Activated CD4-positive, alpha-beta T cell treated with anti-CD3 and anti-CD28 coated beads, Interleukin-2, amount 50 U/mL, for 24 hours (primary cell): ENCODE measurements around the gene ARHGAP21.

Experiments used
- DNase-seq, 2 donors: peaks; one replicate each; pipeline ENCODE4 v3.0.0-alpha.2; 2020; ENCODE audit warnings: low read depth in 1 of 2, low spot score in 1 of 2

Gene ARHGAP21

GRCh38 chr10:24579448-24579847, 144.2 kb downstream of the ARHGAP21 start:
- DNase-seq: no peak

- no peak for DNase-seq
Observed at GRCh38 chr10:24575481-24576002, 148.1 kb downstream of the ARHGAP21 start.

- DNase-seq: no peak
Observed at GRCh38 chr10:24574578-24575155, 149.0 kb downstream of the ARHGAP21 start.

- no peak for DNase-seq
Observed at GRCh38 chr10:24574161-24574560, 149.5 kb downstream of the ARHGAP21 start.

GRCh38 chr10:24571870-24572450, 151.7 kb downstream of the ARHGAP21 start:
- no peak for DNase-seq

DNA sequence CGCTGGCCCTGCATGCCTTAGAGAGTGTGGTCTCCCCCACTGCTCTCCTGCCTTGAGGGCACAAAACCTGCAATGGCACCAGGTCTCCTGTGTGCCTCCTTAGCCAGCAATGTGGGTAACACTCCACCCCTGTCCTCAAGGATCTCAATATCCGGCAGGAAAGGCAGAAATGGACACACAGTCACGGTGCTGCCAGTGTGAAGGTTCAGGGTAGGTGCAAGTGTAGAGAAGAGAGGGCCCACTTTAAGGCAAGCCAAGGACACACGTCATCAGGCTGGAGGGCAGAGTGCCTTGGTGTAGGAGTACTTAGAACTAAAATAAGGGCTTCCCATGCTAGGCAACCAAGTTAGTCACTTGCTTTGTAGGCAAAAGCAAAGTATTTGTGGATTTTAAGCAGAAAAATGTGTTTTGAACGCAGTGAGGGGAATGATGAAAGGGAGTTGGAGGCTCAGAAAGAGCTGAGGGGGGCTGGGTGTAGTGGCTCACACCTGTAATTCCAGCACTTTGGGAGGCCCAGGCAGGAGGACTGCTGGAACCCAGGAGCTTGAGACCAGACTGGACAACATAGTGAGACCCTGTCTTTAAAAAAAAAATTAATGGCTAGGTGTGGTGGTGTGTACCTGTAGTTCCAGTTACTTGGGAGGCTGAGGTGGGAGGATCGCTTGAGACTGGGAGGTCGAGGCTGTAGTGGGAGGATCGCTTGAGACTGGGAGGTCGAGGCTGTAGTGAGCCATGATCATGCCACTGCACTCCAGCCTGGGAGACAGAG, 152.8 kb downstream of the ARHGAP21 start:
- DNase-seq: no peak

- no peak for DNase-seq
Observed at GRCh38 chr10:24569828-24570657, 153.6 kb downstream of the ARHGAP21 start.

- DNase-seq: no peak
Observed at GRCh38 chr10:24569330-24569796, 154.3 kb downstream of the ARHGAP21 start.

DNA sequence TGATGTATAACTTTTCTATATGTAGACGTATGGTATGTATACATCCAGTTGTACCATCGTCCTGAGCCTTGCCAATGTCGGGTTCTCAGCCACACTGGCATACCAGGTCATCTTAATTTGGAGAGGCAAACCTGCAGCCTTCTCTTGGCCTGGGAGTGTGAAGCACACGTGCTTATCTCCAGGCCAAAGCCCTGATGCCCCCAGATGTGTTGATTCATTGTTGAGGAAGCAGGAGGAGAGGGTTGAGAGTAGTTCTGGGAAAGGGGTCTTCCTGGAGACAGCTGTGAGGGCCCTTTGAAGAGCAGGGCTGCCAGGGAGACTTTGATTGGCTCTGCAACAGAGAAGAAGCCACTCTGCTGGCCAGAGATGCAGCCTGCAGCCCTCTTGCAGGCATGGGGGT, 155.6 kb downstream of the ARHGAP21 start:
- DNase-seq: no peak

DNA sequence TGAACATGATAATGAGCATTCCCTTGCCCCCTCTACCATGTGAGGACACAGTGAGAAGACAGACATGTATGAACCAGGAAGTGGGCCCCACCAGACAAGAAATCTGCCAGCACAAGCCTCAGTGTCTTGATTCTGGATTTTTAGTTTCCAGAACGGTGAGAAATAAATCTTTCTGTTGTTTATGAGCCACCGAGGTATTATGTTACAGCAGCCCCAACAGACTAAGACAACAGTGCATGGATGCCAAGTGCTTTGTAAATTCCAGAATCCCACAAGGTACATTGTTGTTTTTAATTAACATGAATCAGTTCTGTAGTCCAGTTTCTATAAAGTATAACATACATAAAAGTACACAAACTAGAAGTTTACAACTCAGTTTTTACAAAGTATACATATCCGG, 162.2 kb downstream of the ARHGAP21 start:
- DNase-seq: no peak

GRCh38 chr10:24556750-24557742, 166.6 kb downstream of the ARHGAP21 start:
- peak in 1 of 2 donors; percentile 10 for DNase-seq

GRCh38 chr10:24556126-24556749, 167.4 kb downstream of the ARHGAP21 start:
- no peak for DNase-seq

DNA sequence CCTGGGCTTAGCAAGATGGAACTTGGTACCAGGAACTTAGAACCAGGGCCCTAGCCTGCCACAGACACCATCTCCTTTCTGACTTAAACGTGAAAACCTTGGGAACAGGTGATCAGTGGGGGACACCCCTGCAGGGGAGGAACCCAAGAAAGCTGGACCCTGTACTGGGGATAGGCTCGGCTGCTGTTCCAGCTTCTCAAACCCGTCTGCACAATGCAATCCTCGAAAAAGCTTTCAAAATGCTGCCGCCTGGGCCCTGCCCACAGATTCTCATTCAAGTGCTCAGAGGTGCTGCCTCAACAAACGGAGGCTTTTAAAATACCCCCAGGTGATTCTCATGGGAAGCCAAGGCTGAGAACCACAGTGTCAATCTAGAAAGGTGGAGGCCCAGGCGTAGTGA, 169.7 kb downstream of the ARHGAP21 start:
- DNase-seq: no peak

DNA sequence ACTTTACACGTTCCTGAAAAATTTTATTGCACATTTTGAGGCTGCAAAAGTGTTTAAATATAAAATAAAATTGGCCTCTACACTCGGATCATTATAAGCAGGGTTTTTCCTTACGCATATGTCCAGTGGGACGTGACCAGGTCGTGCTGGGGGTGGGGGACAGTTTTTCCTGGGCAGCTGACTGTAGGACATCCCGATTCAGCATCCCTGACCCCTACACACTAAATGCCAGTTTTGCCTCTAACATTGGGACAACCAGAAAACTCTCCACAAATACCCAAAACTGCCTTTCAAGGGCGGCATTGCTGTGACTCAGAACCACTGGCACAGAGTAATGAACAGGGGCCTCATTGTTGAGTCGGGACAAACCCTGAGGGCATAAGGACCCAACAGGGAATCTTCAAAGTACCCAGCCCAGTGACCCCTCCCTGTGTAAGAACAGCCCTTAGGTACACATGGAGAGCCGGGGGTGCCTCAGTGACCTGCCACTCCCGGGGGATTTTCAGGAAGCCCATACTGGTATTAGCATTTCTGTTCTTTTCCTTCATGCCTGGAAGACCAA, 170.6 kb downstream of the ARHGAP21 start:
- no peak for DNase-seq

- no peak for DNase-seq
Observed at GRCh38 chr10:24552346-24553016, 171.2 kb downstream of the ARHGAP21 start.

DNA sequence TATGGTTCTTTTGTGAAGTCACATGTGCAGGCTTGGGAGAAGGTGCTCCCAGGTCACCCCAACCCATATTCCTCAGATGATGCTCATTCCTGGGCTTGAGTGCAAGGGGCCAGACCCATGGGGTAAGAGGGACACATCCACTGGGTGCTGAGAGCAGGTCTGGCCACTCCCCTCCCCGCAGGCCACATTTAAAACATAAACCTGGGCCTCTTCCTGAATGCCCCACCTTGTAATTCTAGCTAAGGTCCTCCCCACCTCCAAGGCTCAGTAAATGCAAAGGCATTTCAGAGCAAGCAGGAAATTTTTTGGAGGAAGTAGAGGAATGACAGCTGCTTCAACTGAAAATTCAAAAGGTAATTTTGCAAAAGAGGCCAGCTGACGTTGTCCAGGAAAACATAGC, 172.5 kb downstream of the ARHGAP21 start:
- DNase-seq: no peak

DNA sequence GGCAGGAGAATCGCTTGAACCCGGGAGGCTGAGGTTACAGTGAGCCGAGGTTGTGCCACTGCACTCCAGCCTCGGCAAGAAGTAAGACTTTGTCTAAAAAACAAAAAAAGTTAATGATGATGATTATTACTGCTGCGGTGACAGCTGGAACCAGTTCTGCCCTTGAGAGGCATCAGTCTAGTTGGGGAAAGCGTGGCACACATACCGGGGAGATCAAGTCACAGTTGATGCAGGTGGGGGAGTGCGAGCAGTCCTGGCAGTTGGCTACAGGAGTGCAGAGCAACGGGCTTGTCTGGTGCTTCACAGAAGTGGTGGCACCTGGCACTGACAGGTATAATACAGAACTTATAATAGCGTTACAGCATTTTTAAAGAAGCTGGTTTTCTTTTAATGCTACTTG, 173.0 kb downstream of the ARHGAP21 start:
- no peak for DNase-seq

- no peak for DNase-seq
Observed at GRCh38 chr10:24545585-24545984, 178.1 kb downstream of the ARHGAP21 start.

DNA sequence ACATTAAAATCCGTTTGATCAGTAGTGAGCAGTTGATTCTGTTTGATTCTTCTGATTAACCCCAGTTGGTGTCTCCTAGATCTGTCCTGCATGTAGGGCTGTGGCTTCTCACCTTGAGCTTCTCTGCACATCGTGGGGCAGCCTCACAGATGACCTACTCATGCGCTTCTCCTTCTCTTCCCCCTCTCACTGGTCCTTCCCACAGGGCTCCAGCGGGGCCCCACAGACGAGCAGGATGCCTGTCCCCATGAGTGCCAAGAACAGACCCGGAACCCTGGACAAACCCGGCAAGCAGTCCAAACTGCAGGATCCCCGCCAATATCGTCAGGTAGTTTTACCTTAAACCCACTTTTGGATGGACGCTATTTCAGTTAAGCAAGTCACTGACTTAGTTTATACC, 178.9 kb downstream of the ARHGAP21 start:
- DNase-seq: no peak
